Measurements from ENCODE around the gene ZKSCAN3.

DNA sequence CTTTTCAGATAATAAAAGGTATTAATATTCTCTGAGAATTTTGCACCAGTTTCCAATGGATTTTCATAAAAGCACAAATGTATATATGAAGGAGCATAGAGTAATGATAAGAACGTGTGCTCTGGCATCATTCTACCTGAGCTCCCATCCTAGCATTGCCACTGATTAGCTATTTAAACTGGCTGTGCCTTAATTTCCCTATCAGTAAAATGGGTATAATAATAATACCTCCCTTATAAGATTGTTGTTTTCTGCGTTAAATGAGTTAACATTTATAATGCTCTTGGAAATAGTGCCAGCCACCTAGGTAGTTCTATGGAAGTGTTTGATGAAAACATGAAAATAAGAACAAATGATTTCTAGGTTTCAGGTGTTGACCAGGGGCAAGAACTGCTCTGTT, 11.2 kb downstream of the ZKSCAN3 start:
- TF ChIP-seq CTCF (IDR thresholded peaks at IDR 0.05; ENCODE audit: insufficient read depth, low read length, poor library complexity, severe bottlenecking) (no peak), EZH2phosphoT487 (conservative IDR thresholded peaks at IDR 0.05; ENCODE audit: low read length) (no peak)

Data from SU-DHL-6 (cell line).